NCI-H345 treated with DMSO at 0.1 percent for 48 hours (cell line): Measurements from ENCODE around the gene GPC2.
A peak's percentile ranks its signal among the peaks of the same experiment; 100 is the strongest.

Experiments
- DNase-seq: peaks from one replicate; lab custom pipeline; 2025; ENCODE audit not compliant: unreplicated experiment; lab: John Stamatoyannopoulos, UW

The GPC2 gene

DNA sequence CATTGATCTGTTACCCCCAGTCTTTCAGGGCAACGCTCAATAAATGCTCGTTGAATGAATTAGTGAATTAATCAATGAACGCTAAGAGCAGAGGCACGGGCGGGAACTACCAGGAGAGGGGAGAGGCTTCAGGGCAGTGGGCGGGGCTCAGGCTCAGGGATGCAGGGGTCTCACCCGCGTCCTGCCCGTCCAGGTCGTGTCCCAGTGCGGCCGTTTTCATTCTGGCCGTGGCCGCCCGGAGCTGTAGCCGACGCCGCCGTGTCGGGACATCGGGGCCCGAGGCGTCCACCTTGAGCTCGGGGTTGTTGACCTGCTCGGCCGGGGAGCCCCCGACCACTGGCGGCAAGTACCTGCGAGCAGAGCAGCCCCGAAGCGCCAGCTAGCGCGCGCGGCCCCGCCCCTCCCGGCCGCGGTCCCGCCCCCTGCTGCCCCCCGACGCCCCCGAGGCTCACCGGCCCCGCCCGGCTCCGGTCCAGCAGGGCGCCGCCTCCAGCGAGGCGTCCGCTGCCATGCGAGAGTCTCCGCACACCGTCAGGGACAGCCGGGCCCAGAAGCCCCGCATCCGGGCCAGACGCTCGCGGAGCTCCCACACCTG, 6.0 kb downstream of the GPC2 start:
- no peak for DNase-seq

DNA sequence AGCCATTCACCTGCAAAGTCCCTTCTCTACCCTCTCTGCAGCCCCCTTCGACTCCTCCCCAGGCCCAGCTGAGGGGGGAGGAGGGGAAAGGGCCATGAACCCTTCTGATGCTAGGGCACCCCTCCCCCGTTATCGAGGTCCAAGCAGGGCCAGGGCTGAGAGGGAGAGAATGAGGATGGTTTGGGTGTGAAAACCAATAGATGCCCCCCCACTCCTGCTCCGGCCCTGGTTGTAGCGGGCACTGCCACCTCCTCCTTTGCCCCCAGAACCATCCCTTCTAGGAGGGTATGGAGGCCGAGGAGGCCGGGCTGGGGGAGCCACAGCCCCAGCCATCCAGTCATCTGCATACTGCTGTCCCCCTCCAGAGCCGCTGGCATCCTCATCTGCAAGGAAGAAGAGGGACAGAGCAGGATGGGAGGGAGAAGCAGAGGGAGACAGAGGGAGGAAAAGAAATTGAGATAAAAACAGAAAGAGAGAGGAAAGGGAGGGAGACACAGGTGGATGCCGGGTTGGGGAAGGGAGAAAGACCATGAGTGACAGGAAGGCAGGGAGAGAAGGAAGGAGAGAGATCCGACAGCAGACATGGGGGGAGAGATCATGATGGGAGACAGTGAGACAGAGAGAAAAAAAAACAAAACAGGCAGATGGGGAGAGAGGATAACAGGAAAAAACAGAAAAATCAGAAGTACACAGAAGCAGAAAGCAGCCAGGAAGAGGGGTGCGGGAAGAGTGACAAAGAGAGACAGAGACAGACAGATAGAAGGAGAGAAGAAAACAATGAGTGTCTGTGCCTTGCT, 6.9 kb downstream of the GPC2 start:
- DNase-seq = no peak

DNA sequence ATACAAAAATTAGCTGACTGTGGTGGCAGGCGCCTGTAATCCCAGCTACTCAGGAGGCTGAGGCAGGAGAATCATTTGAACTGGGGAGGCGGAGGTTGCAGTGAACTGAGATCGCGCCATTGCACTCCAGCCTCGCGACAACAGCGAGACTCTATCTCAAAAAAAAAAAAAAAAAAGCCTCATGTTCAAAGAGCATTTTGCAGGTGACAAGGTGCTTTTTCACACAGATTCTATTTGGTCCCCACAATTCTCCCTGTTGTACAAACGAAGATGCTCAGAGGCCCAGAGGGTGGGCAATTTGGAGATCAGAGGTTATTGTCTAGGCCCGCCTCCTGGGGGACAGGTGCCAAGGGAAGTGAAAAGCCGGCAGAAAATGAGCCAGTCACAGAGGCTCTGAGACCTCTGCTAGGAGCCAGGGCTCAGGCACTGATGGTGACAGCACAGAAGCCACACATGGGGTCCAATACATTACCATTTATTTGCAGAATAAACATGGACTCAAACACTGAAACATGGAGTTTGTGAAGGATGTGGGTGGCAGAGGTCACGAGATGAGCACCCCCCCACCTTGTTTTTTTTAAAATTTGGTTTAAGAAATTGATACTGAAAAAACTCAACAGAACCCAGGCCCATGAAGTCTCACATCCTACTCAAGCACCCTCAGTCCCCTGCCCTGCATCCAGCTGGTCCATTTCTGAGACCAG, 7.9 kb downstream of the GPC2 start:
- no peak for DNase-seq

DNA sequence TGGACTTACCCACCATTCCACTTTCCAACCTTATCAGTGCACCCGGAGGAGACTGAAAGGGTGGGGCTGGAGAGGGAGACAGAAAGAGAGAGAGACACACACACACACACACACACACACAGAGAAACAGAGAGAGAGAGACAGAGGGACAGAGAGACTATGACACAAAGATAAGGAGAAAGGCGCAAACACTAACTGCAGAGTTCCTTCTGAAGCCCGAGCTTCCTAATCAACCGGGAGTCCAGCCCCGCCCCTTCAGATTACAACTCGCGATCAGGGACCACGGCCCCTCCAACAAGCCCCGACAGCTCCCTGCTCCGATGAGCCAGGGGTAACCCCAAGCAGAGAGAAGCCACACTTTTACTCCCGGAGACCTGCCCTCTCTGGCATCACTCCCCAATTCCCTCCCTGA, 9.3 kb downstream of the GPC2 start:
- DNase-seq = no peak

DNA sequence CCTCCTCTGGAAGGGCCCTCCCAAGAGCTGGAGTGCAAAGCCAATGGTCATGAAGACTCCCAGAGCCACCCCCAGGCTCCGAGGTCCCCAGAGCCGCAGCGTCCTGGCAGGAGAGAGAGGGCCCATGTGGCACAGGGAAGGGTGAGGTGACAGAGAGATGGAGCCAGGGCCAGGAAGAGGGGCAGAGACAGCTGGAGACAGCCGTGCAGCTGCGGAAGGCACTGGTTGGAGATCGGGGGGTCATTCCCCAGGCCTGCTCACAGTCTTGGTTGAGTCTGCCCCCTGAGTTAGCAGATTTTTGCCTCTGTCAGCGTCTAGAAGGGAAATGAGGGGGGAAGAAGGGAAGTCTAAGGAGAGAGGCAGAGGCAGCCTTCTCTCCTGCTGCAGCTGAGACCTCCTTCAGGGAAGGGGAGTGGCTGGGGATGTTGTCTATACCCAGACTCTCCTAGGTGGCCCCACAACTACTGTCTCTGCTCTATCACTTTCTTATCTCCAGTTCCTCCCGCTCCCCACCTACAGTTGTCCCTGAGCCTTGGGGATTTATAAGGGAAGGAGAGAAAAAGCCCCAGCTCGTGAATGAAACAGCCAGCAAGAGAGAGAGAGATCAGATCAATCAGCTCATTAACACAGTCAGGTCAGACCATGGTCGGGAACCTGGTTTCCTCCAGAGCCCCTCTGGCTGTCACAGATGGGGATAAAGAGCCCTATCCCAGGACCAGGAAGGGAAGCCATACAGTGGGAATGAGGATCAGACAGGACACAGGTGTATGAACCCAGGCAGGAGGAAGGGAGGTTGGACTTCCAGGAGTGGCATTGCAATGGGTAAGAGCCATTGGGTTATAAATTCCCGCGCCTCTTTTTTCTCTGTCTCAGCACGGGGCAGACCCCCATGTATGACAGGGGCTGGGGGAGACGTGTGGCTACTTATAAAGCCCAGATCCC, 9.9 kb downstream of the GPC2 start:
- DNase-seq = no peak

DNA sequence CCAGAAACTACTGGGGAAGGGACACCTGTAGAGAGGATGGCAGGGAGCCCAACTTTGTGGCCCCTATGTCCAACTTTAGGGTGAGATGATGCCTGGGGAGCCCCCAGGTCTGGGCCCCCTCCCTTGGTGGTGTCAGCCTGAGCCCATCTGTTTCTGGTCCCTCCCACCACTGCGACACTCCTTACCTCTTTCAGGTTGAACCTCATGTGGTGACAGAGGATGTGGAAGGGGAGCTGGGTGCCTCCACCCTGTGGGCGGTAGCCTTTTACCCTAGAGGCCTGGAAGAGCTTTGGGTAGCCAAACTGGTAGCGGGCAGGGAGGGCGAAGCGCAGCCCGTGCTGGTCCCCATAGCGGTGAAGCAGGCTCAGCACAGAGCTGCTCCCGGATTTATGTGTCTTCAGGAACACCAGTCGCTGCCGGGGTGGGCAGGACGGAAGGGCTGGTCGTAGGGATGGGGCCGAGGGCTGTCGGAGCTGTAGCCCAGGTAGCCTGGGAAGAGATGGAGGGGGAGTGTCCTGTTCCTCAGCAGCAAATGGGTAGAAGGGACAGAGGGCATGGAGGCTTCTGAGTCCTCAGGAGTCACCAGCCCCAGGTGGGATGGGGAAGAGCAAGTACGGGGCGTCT, 10.8 kb downstream of the GPC2 start:
- no peak for DNase-seq

DNA sequence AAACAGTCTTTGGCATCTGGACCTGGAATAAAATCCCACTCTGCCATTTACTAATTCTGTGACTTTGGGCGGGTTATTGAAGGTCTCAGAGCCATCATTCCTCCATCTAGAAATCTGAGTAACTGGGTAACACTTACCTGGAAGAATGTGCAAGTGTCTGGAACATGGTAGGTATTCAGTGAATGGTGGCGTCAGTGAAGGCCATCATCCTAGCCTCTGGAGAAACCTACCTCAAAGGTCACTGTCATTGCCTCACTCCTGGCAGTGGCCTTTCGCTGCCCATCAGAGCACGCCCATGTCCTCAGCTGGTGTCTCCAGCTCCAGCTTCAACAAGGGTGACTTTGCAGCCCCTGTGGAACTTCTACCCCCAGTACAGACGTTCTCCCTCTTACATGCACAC, 13.3 kb downstream of the GPC2 start:
- no peak for DNase-seq

DNA sequence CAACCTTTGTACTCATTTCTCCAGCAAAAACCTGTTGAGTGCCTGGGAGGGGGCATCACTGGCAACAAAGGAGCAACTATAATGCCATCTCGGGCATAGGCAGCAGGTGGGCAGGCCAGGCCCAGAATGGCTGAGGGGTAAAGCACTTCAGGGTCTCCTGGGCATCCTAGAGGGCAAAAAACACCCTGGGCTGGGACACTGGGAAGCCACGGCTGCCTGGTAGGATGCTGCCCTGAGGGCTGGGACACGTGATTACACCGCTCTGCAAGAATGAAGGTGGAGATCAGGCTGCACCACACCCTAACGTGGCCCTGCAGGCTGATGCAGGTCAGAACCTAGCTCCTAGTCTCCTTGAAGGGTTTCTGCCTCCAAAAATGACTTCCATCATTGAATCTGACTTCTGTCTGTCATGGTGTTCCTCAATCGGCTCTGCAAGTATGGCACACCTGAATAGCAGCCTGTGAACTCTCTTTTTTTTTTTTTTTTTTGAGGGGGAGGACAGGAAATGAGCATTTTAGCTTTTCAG, 14.1 kb downstream of the GPC2 start:
- DNase-seq = peak; percentile 27

DNA sequence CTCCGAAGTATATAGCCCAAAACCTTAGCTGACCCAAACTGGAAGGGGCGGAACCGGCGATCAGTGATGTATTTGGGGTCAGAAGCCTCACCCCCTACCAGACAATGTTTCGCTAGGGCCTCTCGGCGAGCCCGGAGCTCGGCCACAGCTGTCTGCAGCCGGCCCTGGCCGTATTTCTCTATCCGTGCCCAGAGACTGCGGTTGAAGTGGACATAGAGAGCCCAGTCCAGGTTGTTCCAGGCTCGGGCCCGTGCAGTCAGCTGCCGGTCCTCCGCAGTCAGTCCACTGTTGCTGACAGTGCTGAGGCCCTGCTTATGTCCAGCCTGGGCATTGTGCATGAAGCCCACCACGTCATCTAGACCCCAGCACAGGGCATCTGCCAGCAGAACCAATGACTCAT, 17.1 kb downstream of the GPC2 start:
- no peak for DNase-seq

DNA sequence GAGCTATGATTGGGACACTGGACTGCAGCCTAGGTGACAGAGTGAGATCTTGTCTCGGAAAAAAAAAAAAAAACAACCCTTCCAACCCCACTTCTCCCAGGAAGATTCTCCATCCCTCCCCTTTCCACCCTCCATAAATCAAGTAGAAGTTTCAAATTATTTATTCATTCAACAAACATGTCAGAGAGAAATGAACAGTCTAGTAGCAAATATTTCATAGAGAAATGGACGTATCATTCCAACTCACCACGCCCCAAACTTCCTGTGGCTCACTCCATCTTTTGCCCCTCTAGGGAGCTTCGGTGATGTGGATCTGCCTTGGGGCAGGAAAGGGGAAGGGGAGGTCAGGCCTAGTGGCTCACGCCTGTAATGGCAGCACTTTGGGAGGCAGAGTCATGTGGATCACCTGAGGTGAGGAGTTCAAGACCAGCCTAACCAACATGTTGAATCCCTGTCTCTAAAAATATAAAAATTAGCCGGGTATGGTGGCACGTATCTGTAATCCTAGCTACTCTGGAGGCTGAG, 18.0 kb downstream of the GPC2 start:
- DNase-seq = no peak

DNA sequence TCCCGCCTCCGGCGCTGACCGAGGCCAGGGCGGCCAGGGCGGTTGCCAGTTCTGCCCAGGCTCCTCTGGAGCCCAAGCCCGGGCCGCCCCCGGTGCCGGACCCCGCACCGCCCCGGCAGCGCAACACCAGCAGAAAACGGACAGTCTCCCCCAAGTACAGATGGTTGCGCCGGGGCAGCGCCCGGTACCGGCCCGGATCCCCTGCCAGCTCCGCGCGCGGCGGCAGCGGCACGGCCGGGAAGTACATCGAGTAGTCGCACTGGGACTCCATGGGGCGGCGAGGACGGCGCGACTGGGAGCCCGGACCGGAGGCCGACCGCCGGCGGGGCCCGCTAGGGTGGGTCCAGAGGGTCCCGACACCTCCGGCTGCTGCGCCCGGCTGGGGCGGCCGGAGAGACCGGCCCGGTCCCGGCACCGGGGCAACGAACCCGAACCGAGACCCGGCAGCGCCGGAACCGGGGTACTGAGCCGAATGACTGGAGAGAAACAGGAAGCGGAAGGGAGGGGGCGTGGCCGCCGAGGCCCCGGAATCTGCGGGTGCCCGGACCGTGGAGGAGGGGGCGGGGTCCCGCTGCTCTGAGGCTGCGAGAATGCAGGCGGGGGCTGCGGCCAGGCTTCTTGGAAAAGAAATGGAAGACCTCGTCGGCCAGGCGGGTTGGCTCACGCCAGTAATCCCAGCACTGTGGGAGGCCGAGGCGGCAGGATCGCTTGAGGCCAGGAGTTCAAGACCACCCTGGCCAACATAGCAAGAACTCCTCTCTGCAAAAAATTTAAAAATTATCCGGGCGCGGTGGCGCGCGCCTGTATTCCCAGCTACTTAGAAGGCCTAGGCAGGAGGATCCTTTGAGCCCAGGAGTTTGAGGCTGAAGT, 18.7 kb downstream of the GPC2 start, which contains the start of gene TRAPPC14:
TRAPPC14 (minus strand) TSS at position 495 of the 870 bp plus-strand sequence; CDS start at position 271, 224 bp downstream.
- peak; percentile 33 for DNase-seq

DNA sequence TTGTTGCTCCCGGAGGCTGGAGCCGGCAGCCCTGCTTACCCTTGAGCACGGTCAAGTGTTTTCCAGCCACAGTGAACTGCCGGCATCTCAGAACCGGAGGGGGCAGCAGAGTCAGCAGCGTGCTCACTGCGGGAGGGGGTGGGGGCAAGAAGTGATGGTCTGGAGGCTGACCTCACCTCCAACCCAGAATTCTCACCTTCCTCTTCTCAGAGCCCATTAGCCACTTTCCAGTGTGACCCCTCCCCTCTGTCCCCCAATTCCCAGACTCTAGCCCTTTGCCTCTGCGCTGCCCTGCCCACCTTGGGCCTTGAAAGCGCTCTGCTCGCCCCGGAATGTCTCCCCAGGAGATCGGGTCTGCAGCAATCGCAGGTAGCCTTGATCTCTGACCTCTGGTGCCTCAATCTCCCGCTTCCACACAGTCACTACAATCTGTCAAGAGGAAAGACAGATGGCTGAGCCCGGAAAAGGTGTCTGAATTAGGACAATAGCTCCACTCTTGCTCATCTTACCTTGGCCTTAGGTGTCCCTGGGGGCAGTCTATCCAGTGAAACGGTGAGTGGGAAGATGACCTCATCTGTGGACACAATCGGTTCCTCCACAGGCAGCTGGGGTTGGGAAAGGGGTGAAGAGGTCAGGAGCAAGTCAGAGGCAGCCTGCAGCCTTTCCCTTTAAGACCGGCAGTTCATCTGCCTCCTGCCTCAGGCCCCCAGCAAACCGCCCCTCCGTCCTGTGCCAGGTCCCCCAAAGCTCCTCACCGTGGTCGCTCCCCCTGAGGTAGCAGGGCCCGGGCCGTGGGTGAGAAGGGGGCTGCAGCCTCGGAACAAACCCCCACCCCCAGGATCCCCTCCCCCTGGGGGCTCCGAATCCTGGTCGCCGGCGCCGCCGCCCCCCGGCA, 19.6 kb downstream of the GPC2 start:
- DNase-seq = no peak

DNA sequence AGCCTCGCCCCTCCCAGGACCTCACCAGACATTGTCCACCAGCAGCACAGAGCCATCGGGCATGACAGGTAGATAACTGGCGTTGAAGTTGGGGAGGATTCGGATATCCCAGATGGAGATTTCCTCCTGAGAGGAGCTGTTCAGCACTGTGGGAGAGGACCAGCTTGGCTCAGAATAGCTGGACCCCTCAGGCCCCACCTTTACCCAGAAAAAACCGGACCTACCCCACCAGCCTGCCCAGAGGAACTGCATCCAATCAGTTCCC, 20.2 kb downstream of the GPC2 start:
- DNase-seq = no peak

DNA sequence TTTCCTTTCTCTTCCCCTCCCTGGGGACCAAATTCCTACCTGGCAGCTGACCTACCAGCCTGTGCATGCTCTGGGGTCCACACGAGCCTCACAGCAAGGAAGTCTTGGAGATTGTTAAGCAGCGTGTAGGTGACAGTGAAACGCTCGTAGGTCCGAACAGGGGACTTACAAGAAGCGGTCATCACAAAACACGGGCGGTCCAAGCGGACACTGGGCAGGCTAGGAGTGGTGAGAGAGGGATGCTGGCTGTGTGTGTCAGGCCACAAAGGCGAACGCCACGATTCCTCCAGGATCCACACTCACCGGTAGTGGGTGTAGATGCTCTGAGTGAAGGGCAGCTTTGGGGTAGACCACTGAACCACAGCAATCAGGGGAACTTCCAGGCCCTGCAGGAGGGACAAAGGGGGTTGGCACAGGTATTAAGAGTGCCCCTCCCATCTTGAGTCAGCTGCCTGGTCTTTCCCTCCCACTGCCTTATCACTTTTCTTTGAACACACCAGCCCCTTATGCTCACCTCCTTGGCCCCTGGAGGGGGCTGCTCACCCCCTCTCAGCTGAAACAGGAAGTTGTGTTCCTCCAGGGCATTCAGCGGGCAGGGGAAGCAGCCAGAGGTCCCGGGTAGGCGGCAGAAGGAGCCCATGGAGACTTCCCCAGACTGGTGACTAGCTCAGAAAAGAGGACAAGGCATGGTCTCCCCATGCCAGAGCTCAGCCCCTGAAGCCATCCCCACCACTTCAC, 20.7 kb downstream of the GPC2 start:
- DNase-seq = no peak

DNA sequence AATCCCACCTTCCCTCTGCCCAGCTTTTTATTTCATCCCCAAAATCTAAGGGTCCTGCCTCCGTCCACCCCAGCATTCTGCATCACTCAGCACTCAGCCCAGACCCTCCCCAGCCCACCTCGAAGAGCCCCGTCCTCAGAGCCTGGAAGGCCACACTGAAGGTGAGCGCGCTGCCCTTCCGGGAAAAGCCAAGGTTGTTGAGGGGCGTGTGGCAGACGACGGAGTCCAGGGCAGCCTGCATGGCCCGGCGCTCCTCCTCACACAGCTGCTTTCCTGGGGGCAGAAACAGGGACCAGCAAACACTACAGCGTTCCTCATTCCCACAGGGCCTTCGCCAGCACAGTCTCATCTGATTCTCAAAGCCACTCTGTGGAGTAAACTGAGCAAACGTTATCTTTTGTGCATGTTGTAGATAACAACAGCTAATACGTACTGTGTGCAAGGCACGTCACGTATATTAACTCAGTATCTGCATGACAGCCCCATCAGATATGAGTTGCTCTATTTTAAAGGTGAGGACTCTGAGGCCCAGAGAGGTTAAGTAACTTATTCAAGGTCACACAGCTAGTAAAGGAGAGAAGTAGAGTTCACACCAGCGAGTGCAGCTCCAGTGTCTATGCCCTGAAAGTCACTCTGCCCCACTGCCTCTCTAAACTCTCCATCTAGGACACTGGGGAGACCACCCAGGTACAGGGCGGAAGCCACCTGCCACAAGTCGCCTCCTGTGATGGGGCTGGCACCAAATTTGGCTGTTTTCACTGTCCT, 21.4 kb downstream of the GPC2 start:
- DNase-seq = no peak

DNA sequence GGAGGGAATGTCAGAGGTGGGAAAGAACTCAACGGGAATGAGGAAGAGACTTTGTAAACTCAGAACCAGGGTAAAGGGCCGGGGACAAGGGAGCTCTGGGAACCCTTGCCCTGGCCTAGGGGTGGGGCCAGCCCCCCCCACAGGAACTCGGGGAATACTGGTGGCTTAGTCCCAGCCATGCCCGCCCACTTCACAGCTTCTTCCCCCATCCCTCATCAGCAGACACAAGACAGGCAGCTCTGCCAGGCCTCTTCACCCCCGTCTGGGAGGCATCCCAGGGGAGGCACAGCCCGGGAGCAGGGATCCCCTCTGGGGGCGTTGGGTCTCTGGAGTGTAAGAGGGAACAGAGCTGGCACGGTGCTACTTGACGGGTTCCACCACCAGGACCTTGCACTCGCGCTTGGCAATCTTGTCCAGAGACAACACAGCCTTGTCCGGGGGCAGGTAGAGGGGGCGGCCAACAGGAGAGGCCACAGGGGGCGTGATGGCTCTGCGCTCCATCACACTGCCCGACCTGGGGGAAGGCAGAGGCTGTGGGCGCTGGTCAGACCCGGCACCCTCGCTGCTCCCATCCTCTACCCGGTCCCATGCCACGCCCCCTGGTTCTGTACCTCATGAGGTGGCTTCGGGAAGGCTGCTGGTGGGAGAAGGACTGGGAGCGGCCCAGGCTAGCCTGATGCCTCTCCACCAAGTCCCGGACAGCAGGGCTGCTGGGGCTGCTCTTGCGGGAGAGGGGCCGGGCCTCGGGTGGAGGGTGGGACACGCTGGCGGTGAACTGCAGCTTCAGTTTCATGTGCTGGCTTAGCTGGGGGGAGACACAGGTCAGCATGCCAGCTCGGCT, 22.3 kb downstream of the GPC2 start:
- no peak for DNase-seq
